NCI-H2081 (cell line): ENCODE data around the gene TMEM31.
A peak's percentile ranks its signal among the peaks of the same experiment; 100 is the strongest.
"Not testable (repeated sequence)": the region's sequence is repeated elsewhere in the genome, so short reads cannot be mapped to it uniquely, and the experiment has no call there.

Experiments
- DNase-seq, 2 experiments: peaks; one replicate each; lab custom pipeline; 2025; lab: John Stamatoyannopoulos, UW

Gene TMEM31

GRCh38 chrX:103726477-103726876 lies 15.8 kb downstream of the TMEM31 start:
- peak; percentile 51 to 73 for DNase-seq

GRCh38 chrX:103727115-103727514 lies 16.4 kb downstream of the TMEM31 start:
- DNase-seq, result no peak

- no peak for DNase-seq
Observed at GRCh38 chrX:103729015-103729414, 18.3 kb downstream of the TMEM31 start.

GRCh38 chrX:103730147-103730795 lies 19.6 kb downstream of the TMEM31 start:
- no peak for DNase-seq

GRCh38 chrX:103730796-103731493 lies 20.2 kb downstream of the TMEM31 start:
- peak in 1 of 2 experiments; percentile 54 for DNase-seq

- DNase-seq, result no peak
Observed at GRCh38 chrX:103733017-103733416, 22.3 kb downstream of the TMEM31 start.

GRCh38 chrX:103734125-103734760 lies 23.5 kb downstream of the TMEM31 start:
- DNase-seq, result peak; percentile 64 to 91

- DNase-seq, result no peak
Observed at GRCh38 chrX:103737696-103738095, 27.0 kb downstream of the TMEM31 start.

- DNase-seq, result no peak
Observed at GRCh38 chrX:103739421-103739820, 28.7 kb downstream of the TMEM31 start.

- no peak for DNase-seq
Observed at GRCh38 chrX:103741879-103742278, 31.2 kb downstream of the TMEM31 start.

- no peak for DNase-seq
Observed at GRCh38 chrX:103742339-103742738, 31.6 kb downstream of the TMEM31 start.

- DNase-seq, result no peak
Observed at GRCh38 chrX:103747163-103747562, 36.5 kb downstream of the TMEM31 start.

GRCh38 chrX:103754401-103754800 lies 43.7 kb downstream of the TMEM31 start:
- DNase-seq, result no peak

GRCh38 chrX:103756736-103757135 lies 46.0 kb downstream of the TMEM31 start:
- no peak for DNase-seq

GRCh38 chrX:103758555-103758954 lies 47.8 kb downstream of the TMEM31 start:
- DNase-seq, result no peak

GRCh38 chrX:103763541-103763940 lies 52.8 kb downstream of the TMEM31 start:
- not testable (repeated sequence) for DNase-seq
